H1 (cell line): Measurements from ENCODE around the gene RCC1. TPM values are rescaled to one million over a fixed set of nuclear protein-coding genes. Genes with fewer than 3 reads are reported as not detected.

Experiments
- BCL11A ChIP-seq, 2 experiments: IDR thresholded peaks; one replicate each; pipeline ENCODE4 v1.6.1; 2011; ENCODE audit warnings: low read depth in 2 of 2, low read length in 2 of 2, mild to moderate bottlenecking in 2 of 2
- CBX5 ChIP-seq: fragments of 300-800, 300-1000 bp; sonication (generic); IDR thresholded peaks from 2 replicates; pipeline ENCODE4 v1.7.1; 2016; ENCODE audit warnings: antibody characterized with exemption, low read length, low read depth
- CBX8 ChIP-seq: fragments of 300-800, 300-1000 bp; sonication (generic); IDR thresholded peaks from 2 replicates; pipeline ENCODE4 v1.7.1; 2016; ENCODE audit warnings: low read depth, low read length, borderline replicate concordance
- EGR1 ChIP-seq: IDR thresholded peaks from 2 replicates; pipeline ENCODE4 v1.6.1; 2011; ENCODE audit warnings: low read depth, low read length, borderline replicate concordance
- NRF1 ChIP-seq: IDR thresholded peaks from 2 replicates; pipeline ENCODE4 v1.6.1; 2011; ENCODE audit warnings: mild to moderate bottlenecking, low read depth, low read length, improper control_type of control experiment
- SAP30 ChIP-seq: fragments of 300-600 bp; sonication (generic); IDR thresholded peaks from 2 replicates; pipeline ENCODE4 v1.7.1; 2012; ENCODE audit warnings: low read length, moderate library complexity, mild to moderate bottlenecking, inconsistent platforms; ENCODE audit not compliant: insufficient read depth, insufficient replicate concordance
- TBP ChIP-seq: IDR thresholded peaks from 2 replicates; pipeline ENCODE4 v1.6.1; 2011; ENCODE audit warnings: low read depth, low read length, improper control_type of control experiment
- TCF12 ChIP-seq: IDR thresholded peaks from 2 replicates; pipeline ENCODE4 v1.6.1; 2011; ENCODE audit warnings: low read depth, mild to moderate bottlenecking, low read length
- polyA plus RNA-seq, 7 experiments: library from polyadenylated mRNA; depleted of rRNA in 3 of 7; stranded (reverse) in 5 of 7; unstranded in 2 of 7; fragments of >200 nt in 5 of 7; fragments of 200-250 nt in 2 of 7; gene quantifications; 1 replicate in 5 of 7; 2 replicates in 1 of 7; 4 replicates in 1 of 7; pipeline versions ENCODE4 v1.2.1 to v1.2.3, GENCODE V29; 2011 to 2013; ENCODE audit warnings: missing spikeins in 2 of 7, mixed read lengths in 2 of 7
- total RNA-seq: library from RNA; stranded (reverse); fragmentation: NEBNext Ultra II Directional; extraction: Animal tissue kit (Norgen Biotek cat#: 25700); gene quantifications from 2 replicates; pipeline ENCODE4 v1.2.1, GENCODE V29; 2021
- TF ChIP-seq, protein P1 (sequence below): IDR thresholded peaks from 2 replicates; pipeline ENCODE4 v1.6.1; 2011; ENCODE audit warnings: low read length, improper control_type of control experiment

The RCC1 gene
- total and polyA plus RNA-seq, 2 of the 8 experiments (the other 6 are each of a cell fraction or from before 2014, with no cell fraction given) = 48.5 to 98.4 TPM

DNA sequence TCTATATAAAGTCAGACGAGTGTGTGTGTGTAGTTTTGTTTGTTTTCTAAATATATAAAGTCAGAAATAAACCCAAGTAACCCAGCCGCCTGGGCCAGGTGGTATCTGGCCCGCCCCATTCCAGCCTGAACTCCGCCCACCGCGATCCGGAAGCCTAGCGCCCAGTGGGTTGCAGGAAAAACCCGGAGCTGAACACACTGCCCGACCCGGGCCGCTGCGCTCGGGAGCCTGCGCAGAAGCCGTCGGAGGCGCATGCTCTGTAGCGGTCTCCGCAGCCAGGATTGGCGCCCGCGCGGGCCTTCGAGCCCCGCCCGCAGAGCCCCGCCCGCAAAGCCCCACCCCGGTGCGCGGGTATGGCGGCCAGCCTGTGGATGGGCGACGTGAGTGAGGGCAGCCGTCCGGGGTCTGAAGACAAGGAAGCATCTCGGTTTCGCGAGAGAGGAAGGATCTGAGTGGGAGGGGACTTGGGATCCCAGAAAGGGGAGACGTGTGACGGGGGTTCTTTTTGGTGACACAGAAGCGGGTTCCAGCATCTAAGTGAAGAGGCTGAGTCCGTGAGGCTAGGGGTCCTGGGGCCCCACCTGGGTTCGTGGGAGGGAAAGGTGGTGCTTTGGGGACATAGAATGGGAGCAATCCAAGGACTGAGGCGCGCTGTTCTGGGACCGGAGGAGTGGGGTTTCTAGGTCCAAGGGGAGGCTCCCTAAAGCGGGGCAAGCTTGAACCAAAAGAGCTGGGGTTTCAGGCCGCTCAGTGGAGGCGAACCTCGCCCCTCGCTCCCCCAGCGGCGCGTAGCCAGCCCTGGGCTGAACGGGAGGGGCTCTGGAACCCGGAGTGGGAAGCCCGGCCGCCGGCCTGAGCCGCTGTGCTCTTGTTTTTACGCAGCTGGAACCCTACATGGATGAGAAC, 47.2 kb downstream of the RCC1 start, which contains the start of gene TRNAU1AP (continued):
- TF ChIP-seq EGR1 = peak; percentile 80
- TF ChIP-seq CBX8 = no peak
- TF ChIP-seq TBP = peak; percentile 61
- TF ChIP-seq, protein P1, sequence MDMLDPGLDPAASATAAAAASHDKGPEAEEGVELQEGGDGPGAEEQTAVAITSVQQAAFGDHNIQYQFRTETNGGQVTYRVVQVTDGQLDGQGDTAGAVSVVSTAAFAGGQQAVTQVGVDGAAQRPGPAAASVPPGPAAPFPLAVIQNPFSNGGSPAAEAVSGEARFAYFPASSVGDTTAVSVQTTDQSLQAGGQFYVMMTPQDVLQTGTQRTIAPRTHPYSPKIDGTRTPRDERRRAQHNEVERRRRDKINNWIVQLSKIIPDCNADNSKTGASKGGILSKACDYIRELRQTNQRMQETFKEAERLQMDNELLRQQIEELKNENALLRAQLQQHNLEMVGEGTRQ = no peak
- no peak for TF ChIP-seq SAP30
- TF ChIP-seq CBX5 = no peak
- TF ChIP-seq NRF1 = peak; percentile 83
- no peak for TF ChIP-seq TCF12
- no peak for TF ChIP-seq BCL11A (IDR thresholded peaks at IDR 0.05; ENCODE audit: low read depth in 2 of 2, low read length in 2 of 2)
